Ascending aorta (tissue), 2 donors: Measurements from ENCODE around the gene TMEM202. TPM values are rescaled to one million over a fixed set of nuclear protein-coding genes. Genes with fewer than 3 reads are reported as not detected.
"Not testable (repeated sequence)": the region's sequence is repeated elsewhere in the genome, so short reads cannot be mapped to it uniquely, and the experiment has no call there.

ENCODE experiments used
- DNase-seq, 2 donors: peaks; one replicate each; pipeline ENCODE4 v3.0.0-alpha.2; 2019; ENCODE audit warnings: low spot score in 2 of 2
- H3K27ac ChIP-seq, 2 donors: fragments of 200-600 bp; sonication (generic); one replicate each; pipeline ENCODE4 v1.5.1; 2016 to 2017; ENCODE audit warnings: mild to moderate bottlenecking in 1 of 2
- H3K27me3 ChIP-seq: fragments of 200-600 bp; sonication (generic); one replicate; pipeline ENCODE4 v1.5.1; 2017
- H3K36me3 ChIP-seq, 2 donors: fragments of 200-600 bp; sonication (generic); one replicate each; pipeline ENCODE4 v1.5.1; 2016
- H3K4me1 ChIP-seq, 2 donors: fragments of 200-600 bp; sonication (generic); one replicate each; pipeline ENCODE4 v1.5.1; 2016 to 2017; ENCODE audit warnings: mild to moderate bottlenecking in 1 of 2
- H3K4me3 ChIP-seq, 2 donors: fragments of 200-600 bp; sonication (generic); one replicate each; pipeline ENCODE4 v1.5.1; 2016 to 2017; ENCODE audit warnings: mild to moderate bottlenecking in 1 of 2
- H3K9me3 ChIP-seq, 2 donors: fragments of 200-600 bp; sonication (generic); one replicate each; pipeline ENCODE4 v1.5.1; 2016
- CTCF ChIP-seq, 3 experiments: fragments of 200-600 bp in 2 of 3; fragments of 450-650 bp in 1 of 3; sonication (generic) in 2 of 3; IDR thresholded peaks; one replicate each; pipeline ENCODE4 v1.5.1; 2016 to 2019; ENCODE audit warnings: antibody characterized with exemption in 3 of 3, mild to moderate bottlenecking in 1 of 3, moderate library complexity in 1 of 3
- intact Hi-C: fragments of 100-400 bp; cut with DNase I; formaldehyde crosslinking; loops from one replicate; pipeline ENCODE4 v1.15.1; 2023
- total RNA-seq: library from RNA; depleted of rRNA; stranded (reverse); fragments of >200 nt; gene quantifications from one replicate; pipeline ENCODE4 v1.1.0, GENCODE V29; 2016

TMEM202 gene
- total RNA-seq, 1 donor from 2014 or later, result not detected

- no peaks in the 10 kb centered on the region for H3K27me3 ChIP-seq
- no peaks in the 10 kb centered on the region for H3K36me3 ChIP-seq
- peaks cover 12 to 16% of the 10 kb centered on the region in 2 donors for H3K9me3 ChIP-seq
- H3K27ac ChIP-seq, result no peak overlapping the region
- intact Hi-C loops, result no loop called here
- no peak overlapping the region for H3K4me3 ChIP-seq
- H3K4me1 ChIP-seq, result no peaks in the 10 kb centered on the region
- no peak for TF ChIP-seq CTCF (IDR thresholded peaks at IDR 0.05)
- DNase-seq, result no peak
These were observed 39.7 kb downstream of the TMEM202 start for GRCh38 chr15:72437650-72438316.

GRCh38 chr15:72442848-72443247, 44.7 kb downstream of the TMEM202 start:
- DNase-seq, H3K4me1 ChIP-seq, H3K4me3 ChIP-seq, intact Hi-C loops, H3K36me3 ChIP-seq, H3K27me3 ChIP-seq, H3K27ac ChIP-seq, H3K9me3 ChIP-seq: not testable (repeated sequence)

GRCh38 chr15:72445426-72445825, 47.3 kb downstream of the TMEM202 start:
- no peaks in the 10 kb centered on the region for H3K27me3 ChIP-seq
- H3K36me3 ChIP-seq, result no peaks in the 10 kb centered on the region
- intact Hi-C loops, result no loop called here
- DNase-seq, result no peak
- H3K9me3 ChIP-seq, result no peaks in the 10 kb centered on the region
- H3K4me1 ChIP-seq, result no peaks in the 10 kb centered on the region
- no peak for TF ChIP-seq CTCF (IDR thresholded peaks at IDR 0.05)
- no peak overlapping the region for H3K4me3 ChIP-seq
- no peak overlapping the region for H3K27ac ChIP-seq

GRCh38 chr15:72450805-72451204, 52.7 kb downstream of the TMEM202 start:
- no peak for DNase-seq
- TF ChIP-seq CTCF (IDR thresholded peaks at IDR 0.05), result no peak
- H3K4me3 ChIP-seq, result no peak overlapping the region
- H3K36me3 ChIP-seq, result no peaks in the 10 kb centered on the region
- H3K27me3 ChIP-seq, result no peaks in the 10 kb centered on the region
- intact Hi-C loops, result no loop called here
- no peak overlapping the region for H3K27ac ChIP-seq
- H3K9me3 ChIP-seq, result no peaks in the 10 kb centered on the region
- H3K4me1 ChIP-seq, result no peaks in the 10 kb centered on the region

- Histone ChIP-seq H3K27ac (no peak overlapping the region), H3K27me3 (no peaks in the 10 kb centered on the region), H3K4me3 (no peak overlapping the region), H3K4me1 (no peaks in the 10 kb centered on the region), H3K9me3 (no peaks in the 10 kb centered on the region), H3K36me3 (no peaks in the 10 kb centered on the region)
- intact Hi-C loops, result no loop called here
- TF ChIP-seq CTCF (IDR thresholded peaks at IDR 0.05), result no peak
- DNase-seq, result no peak
These were observed 53.1 kb downstream of the TMEM202 start for GRCh38 chr15:72451224-72451623.

- no peak overlapping the region for H3K4me3 ChIP-seq
- no peaks in the 10 kb centered on the region for H3K4me1 ChIP-seq
- intact Hi-C loops, result no loop called here
- TF ChIP-seq CTCF (IDR thresholded peaks at IDR 0.05), result no peak
- no peaks in the 10 kb centered on the region for H3K27me3 ChIP-seq
- H3K36me3 ChIP-seq, result no peaks in the 10 kb centered on the region
- no peak overlapping the region for H3K27ac ChIP-seq
- no peaks in the 10 kb centered on the region for H3K9me3 ChIP-seq
- no peak for DNase-seq
These were observed 58.6 kb downstream of the TMEM202 start for GRCh38 chr15:72456684-72457083.

Other genes with a start within 250 kb of the TMEM202 start
- not detected for gene GRAMD2A, start 200.5 kb upstream of the TMEM202 start, total RNA-seq
- 313 TPM for gene PKM, start 167.1 kb upstream of the TMEM202 start, total RNA-seq
- 26.5 TPM for gene PARP6, start 125.8 kb upstream of the TMEM202 start, total RNA-seq
- gene CELF6, start 78.1 kb upstream of the TMEM202 start, total RNA-seq, result not detected
- 111 TPM for gene HEXA, start 22.3 kb upstream of the TMEM202 start, total RNA-seq
- gene ARIH1, start 76.0 kb downstream of the TMEM202 start, total RNA-seq, result 109 TPM